Left renal cortex interstitium (tissue), 4 donors: Measurements from ENCODE around the gene PALM3. TPM values are rescaled to one million over a fixed set of nuclear protein-coding genes. Genes with fewer than 3 reads are reported as not detected.
A peak's percentile ranks its signal among the peaks of the same experiment; 100 is the strongest.

Experiments
- DNase-seq, 4 donors: peaks; one replicate each; pipeline ENCODE4 v3.0.0-alpha.2; 2013; ENCODE audit warnings: low read depth in 4 of 4, low spot score in 2 of 4, missing footprints in 1 of 4
- polyA plus RNA-seq, 4 donors: library from polyadenylated mRNA; unstranded; fragments of 120-200 nt; gene quantifications; one replicate each; pipeline ENCODE4 v1.2.1, GENCODE V29; 2013; ENCODE audit not compliant: insufficient read length in 4 of 4

The PALM3 gene
- polyA plus RNA-seq, 4 donors, result 18.7 to 36.9 (median 26.6) TPM

GRCh38 chr19:14090509-14091080 is 28.7 kb upstream of the PALM3 start, which contains the start of gene SAMD1:
Gene SAMD1, minus strand, starts transcription at chr19:14090751.
- peak in 2 of 4 donors; percentile 62 to 83 for DNase-seq

GRCh38 chr19:14089662-14090508 is 28.0 kb upstream of the PALM3 start:
- peak in 1 of 4 donors; percentile 25 for DNase-seq

GRCh38 chr19:14089412-14089661 is 27.5 kb upstream of the PALM3 start:
- DNase-seq, result no peak

- DNase-seq, result no peak
Observed at GRCh38 chr19:14088634-14089411, 26.9 kb upstream of the PALM3 start.

- DNase-seq, result no peak
Observed at GRCh38 chr19:14086098-14086497, 24.2 kb upstream of the PALM3 start.

- no peak for DNase-seq
Observed at GRCh38 chr19:14085309-14085995, 23.6 kb upstream of the PALM3 start, which contains the start of gene C19orf67. Gene C19orf67, minus strand, starts transcription at chr19:14085783. Its CDS starts 156 bp downstream, at chr19:14085627.

GRCh38 chr19:14082675-14082960 is 20.7 kb upstream of the PALM3 start:
- DNase-seq, result no peak

GRCh38 chr19:14081797-14082674 is 20.2 kb upstream of the PALM3 start:
- DNase-seq, result no peak

- DNase-seq, result peak; percentile 97 to 99 (median 99)
Observed at GRCh38 chr19:14080887-14081796, 19.3 kb upstream of the PALM3 start.

- DNase-seq, result no peak
Observed at GRCh38 chr19:14078411-14078810, 16.5 kb upstream of the PALM3 start.

GRCh38 chr19:14073925-14074838 is 12.3 kb upstream of the PALM3 start:
- no peak for DNase-seq

- DNase-seq, result no peak
Observed at GRCh38 chr19:14073261-14073924, 11.5 kb upstream of the PALM3 start.

GRCh38 chr19:14072535-14073260 is 10.8 kb upstream of the PALM3 start, which contains the start of gene MISP3:
Gene MISP3, plus strand, starts transcription at chr19:14072786. Its CDS starts 524 bp downstream, at chr19:14073310.
- DNase-seq, result no peak

GRCh38 chr19:14070268-14071050 is 8.6 kb upstream of the PALM3 start:
- DNase-seq, result no peak

- DNase-seq, result no peak
Observed at GRCh38 chr19:14066134-14066533, 4.3 kb upstream of the PALM3 start.

- DNase-seq, result no peak
Observed at GRCh38 chr19:14063105-14063504, 1.2 kb upstream of the PALM3 start.
